ENCODE measurements around the gene TEX11.
"Not testable (repeated sequence)": the region's sequence is repeated elsewhere in the genome, so short reads cannot be mapped to it uniquely, and the experiment has no call there.

Gene TEX11

GRCh38 chrX:70852294-70852693 is 56.2 kb downstream of the TEX11 start:
- Histone ChIP-seq H3K9me3 (ENCODE audit: insufficient read depth, low read depth, low read length) (no peaks in the 10 kb centered on the region), H2AFZ (ENCODE audit: low read length) (no peak overlapping the region)
- TF ChIP-seq CTCF (conservative IDR thresholded peaks at IDR 0.05; ENCODE audit: low read length) (no peak), EZH2phosphoT487 (IDR thresholded peaks at IDR 0.05; ENCODE audit: borderline replicate concordance) (no peak)

GRCh38 chrX:70844081-70844480 is 64.4 kb downstream of the TEX11 start:
- H3K9ac ChIP-seq (ENCODE audit: low read depth, low read length, poor library complexity, severe bottlenecking); H3K9me2 ChIP-seq (replicated peaks; ENCODE audit: low read depth, low read length); H3K27me3 ChIP-seq (ENCODE audit: insufficient read depth, low read length, poor library complexity, severe bottlenecking); H2AFZ ChIP-seq (ENCODE audit: low read length); H3K9me3 ChIP-seq (ENCODE audit: insufficient read depth, low read depth, low read length); H3F3A ChIP-seq (ENCODE audit: low read depth); H3K36me3 ChIP-seq (ENCODE audit: insufficient read depth, low read length); H4K20me1 ChIP-seq (ENCODE audit: insufficient read depth, low read length, poor library complexity, severe bottlenecking); H3K4me3 ChIP-seq (ENCODE audit: low read length, poor library complexity, severe bottlenecking); H3K79me2 ChIP-seq (ENCODE audit: insufficient read depth, low read length); H3K4me1 ChIP-seq (ENCODE audit: insufficient read depth, low read length, poor library complexity, severe bottlenecking); H3K4me2 ChIP-seq (ENCODE audit: low read depth, low read length, poor library complexity, severe bottlenecking): not testable (repeated sequence)

More at GRCh38 chrX:70852294-70852693, 56.2 kb downstream of the TEX11 start:
- H3K9ac ChIP-seq (ENCODE audit: low read depth, low read length, poor library complexity, severe bottlenecking): no peak overlapping the region
- H3K36me3 ChIP-seq (ENCODE audit: insufficient read depth, low read length): no peaks in the 10 kb centered on the region
- H3K9me2 ChIP-seq (replicated peaks; ENCODE audit: low read depth, low read length): no peaks in the 10 kb centered on the region
- no peaks in the 10 kb centered on the region for H4K20me1 ChIP-seq (ENCODE audit: insufficient read depth, low read length, poor library complexity, severe bottlenecking)
- H3K27me3 ChIP-seq (ENCODE audit: insufficient read depth, low read length, poor library complexity, severe bottlenecking): no peaks in the 10 kb centered on the region
- no peaks in the 10 kb centered on the region for H3K79me2 ChIP-seq (ENCODE audit: insufficient read depth, low read length)
- no peaks in the 10 kb centered on the region for H3F3A ChIP-seq (ENCODE audit: low read depth)
- H3K4me2 ChIP-seq (ENCODE audit: low read depth, low read length, poor library complexity, severe bottlenecking): no peak overlapping the region
- no peak overlapping the region for H3K4me3 ChIP-seq (ENCODE audit: low read length, poor library complexity, severe bottlenecking)
- H3K4me1 ChIP-seq (ENCODE audit: insufficient read depth, low read length, poor library complexity, severe bottlenecking): no peaks in the 10 kb centered on the region

- not testable (repeated sequence) for H3K4me1 ChIP-seq (ENCODE audit: insufficient read depth, low read length, poor library complexity, severe bottlenecking); H3K36me3 ChIP-seq (ENCODE audit: insufficient read depth, low read length); H3K27me3 ChIP-seq (ENCODE audit: insufficient read depth, low read length, poor library complexity, severe bottlenecking); H3K4me3 ChIP-seq (ENCODE audit: low read length, poor library complexity, severe bottlenecking); H2AFZ ChIP-seq (ENCODE audit: low read length); H3K4me2 ChIP-seq (ENCODE audit: low read depth, low read length, poor library complexity, severe bottlenecking); H3K9me3 ChIP-seq (ENCODE audit: insufficient read depth, low read depth, low read length); H4K20me1 ChIP-seq (ENCODE audit: insufficient read depth, low read length, poor library complexity, severe bottlenecking); H3K79me2 ChIP-seq (ENCODE audit: insufficient read depth, low read length); H3F3A ChIP-seq (ENCODE audit: low read depth); H3K9me2 ChIP-seq (replicated peaks; ENCODE audit: low read depth, low read length); H3K9ac ChIP-seq (ENCODE audit: low read depth, low read length, poor library complexity, severe bottlenecking)
Measured at GRCh38 chrX:70843620-70844019, 64.9 kb downstream of the TEX11 start.

GRCh38 chrX:70834589-70834988 is 73.9 kb downstream of the TEX11 start:
- H3K9me3 ChIP-seq (ENCODE audit: insufficient read depth, low read depth, low read length): no peaks in the 10 kb centered on the region
- TF ChIP-seq CTCF (conservative IDR thresholded peaks at IDR 0.05; ENCODE audit: low read length) (no peak), EZH2phosphoT487 (IDR thresholded peaks at IDR 0.05; ENCODE audit: borderline replicate concordance) (no peak)
- no peak overlapping the region for H3K4me2 ChIP-seq (ENCODE audit: low read depth, low read length, poor library complexity, severe bottlenecking)
- no peak overlapping the region for H2AFZ ChIP-seq (ENCODE audit: low read length)
- no peak overlapping the region for H3K9ac ChIP-seq (ENCODE audit: low read depth, low read length, poor library complexity, severe bottlenecking)
- no peaks in the 10 kb centered on the region for H3K36me3 ChIP-seq (ENCODE audit: insufficient read depth, low read length)
- no peaks in the 10 kb centered on the region for H3F3A ChIP-seq (ENCODE audit: low read depth)
- no peaks in the 10 kb centered on the region for H3K79me2 ChIP-seq (ENCODE audit: insufficient read depth, low read length)
- H4K20me1 ChIP-seq (ENCODE audit: insufficient read depth, low read length, poor library complexity, severe bottlenecking): no peaks in the 10 kb centered on the region
- no peaks in the 10 kb centered on the region for H3K9me2 ChIP-seq (replicated peaks; ENCODE audit: low read depth, low read length)
- no peaks in the 10 kb centered on the region for H3K4me1 ChIP-seq (ENCODE audit: insufficient read depth, low read length, poor library complexity, severe bottlenecking)
- no peak overlapping the region for H3K4me3 ChIP-seq (ENCODE audit: low read length, poor library complexity, severe bottlenecking)
- H3K27me3 ChIP-seq (ENCODE audit: insufficient read depth, low read length, poor library complexity, severe bottlenecking): no peaks in the 10 kb centered on the region
